Liver (tissue), 9 donors: ENCODE data around the gene MALAT1. TPM values are rescaled to one million over a fixed set of nuclear protein-coding genes. Genes with fewer than 3 reads are reported as not detected.
A peak's percentile ranks its signal among the peaks of the same experiment; 100 is the strongest.
"Not testable (repeated sequence)": the region's sequence is repeated elsewhere in the genome, so short reads cannot be mapped to it uniquely, and the experiment has no call there.

Experiments
- DNase-seq: peaks from one replicate; pipeline ENCODE4 v3.0.0-alpha.2; 2017; ENCODE audit warnings: low spot score
- H3K27ac ChIP-seq, 2 donors: one replicate each; pipeline ENCODE4 v1.7.0; 2013; ENCODE audit warnings: inconsistent platforms in 2 of 2, low read length in 2 of 2, control low read depth in 1 of 2, low read depth in 1 of 2, mild to moderate bottlenecking in 1 of 2
- H3K27me3 ChIP-seq, 4 donors: one replicate each; pipeline versions ENCODE4 v1.6.1 to v1.7.0; 2013; ENCODE audit warnings: low read length in 3 of 4, inconsistent platforms in 1 of 4, mild to moderate bottlenecking in 1 of 4, moderate library complexity in 1 of 4; ENCODE audit not compliant: control insufficient read depth in 4 of 4, insufficient read depth in 4 of 4
- H3K36me3 ChIP-seq, 4 donors: one replicate each; pipeline versions ENCODE4 v1.6.1 to v1.7.0; 2013; ENCODE audit warnings: low read length in 3 of 4, mild to moderate bottlenecking in 3 of 4, low read depth in 1 of 4, moderate library complexity in 1 of 4; ENCODE audit not compliant: control insufficient read depth in 4 of 4, insufficient read depth in 3 of 4
- H3K4me1 ChIP-seq, 4 donors: one replicate each; pipeline versions ENCODE4 v1.6.1 to v1.7.0; 2013; ENCODE audit warnings: low read length in 3 of 4, mild to moderate bottlenecking in 3 of 4, moderate library complexity in 1 of 4; ENCODE audit not compliant: control insufficient read depth in 4 of 4, insufficient read depth in 4 of 4
- H3K4me3 ChIP-seq, 3 donors: one replicate each; pipeline versions ENCODE4 v1.6.1 to v1.7.0; 2013; ENCODE audit warnings: low read length in 3 of 3, control low read depth in 1 of 3, low read depth in 1 of 3, mild to moderate bottlenecking in 1 of 3
- H3K9ac ChIP-seq, 2 donors: one replicate each; pipeline ENCODE4 v1.7.0; 2013; ENCODE audit warnings: low read length in 2 of 2, mild to moderate bottlenecking in 2 of 2, moderate library complexity in 2 of 2, control low read depth in 1 of 2, low read depth in 1 of 2
- H3K9me3 ChIP-seq, 4 donors: one replicate each; pipeline versions ENCODE4 v1.6.1 to v1.7.0; 2013; ENCODE audit warnings: low read length in 3 of 4; ENCODE audit not compliant: control insufficient read depth in 4 of 4
- ATF3 ChIP-seq: IDR thresholded peaks from 2 replicates; pipeline ENCODE4 v1.6.1; 2016; ENCODE audit warnings: antibody characterized with exemption
- CTCF ChIP-seq: fragments of 150-350 bp; IDR thresholded peaks from 2 replicates; pipeline ENCODE4 v1.5.1; 2017; ENCODE audit warnings: improper control_type of control experiment, low read depth, low read length; ENCODE audit not compliant: missing input control
- EGR1 ChIP-seq, 2 donors: IDR thresholded peaks; 2 replicates each; pipeline ENCODE4 v1.6.1; 2016 to 2018; ENCODE audit warnings: antibody characterized with exemption in 2 of 2, low read depth in 2 of 2
- FOXA1 ChIP-seq: IDR thresholded peaks from 2 replicates; pipeline ENCODE4 v1.6.1; 2016; ENCODE audit warnings: antibody characterized with exemption
- FOXA2 ChIP-seq: IDR thresholded peaks from 2 replicates; pipeline ENCODE4 v1.6.1; 2016; ENCODE audit warnings: antibody characterized with exemption
- GABPA ChIP-seq, 2 donors: IDR thresholded peaks in 1 of 2; conservative IDR thresholded peaks in 1 of 2; 2 replicates each; pipeline ENCODE4 v1.6.1; 2016; ENCODE audit warnings: antibody characterized with exemption in 2 of 2, mild to moderate bottlenecking in 1 of 2, moderate library complexity in 1 of 2
- HNF4A ChIP-seq, 2 donors: conservative IDR thresholded peaks; 2 replicates each; pipeline ENCODE4 v1.6.1; 2016; ENCODE audit warnings: antibody characterized with exemption in 2 of 2, mild to moderate bottlenecking in 2 of 2
- HNF4G ChIP-seq: IDR thresholded peaks from 2 replicates; pipeline ENCODE4 v1.6.1; 2016; ENCODE audit warnings: antibody characterized with exemption
- JUND ChIP-seq, 2 donors: IDR thresholded peaks; 2 replicates each; pipeline ENCODE4 v1.6.1; 2016; ENCODE audit warnings: antibody characterized with exemption in 2 of 2
- MAX ChIP-seq: IDR thresholded peaks from 2 replicates; pipeline ENCODE4 v1.6.1; 2016; ENCODE audit warnings: antibody characterized with exemption
- NR2F2 ChIP-seq: IDR thresholded peaks from 2 replicates; pipeline ENCODE4 v1.6.1; 2016; ENCODE audit warnings: antibody characterized with exemption
- RAD21 ChIP-seq, 2 donors: IDR thresholded peaks; 2 replicates each; pipeline ENCODE4 v1.6.1; 2016; ENCODE audit warnings: antibody characterized with exemption in 2 of 2, mild to moderate bottlenecking in 2 of 2
- REST ChIP-seq: IDR thresholded peaks from 2 replicates; pipeline ENCODE4 v1.6.1; 2016; ENCODE audit warnings: antibody characterized with exemption, mild to moderate bottlenecking
- RXRA ChIP-seq, 2 donors: IDR thresholded peaks; 2 replicates each; pipeline ENCODE4 v1.6.1; 2017 to 2018; ENCODE audit warnings: antibody characterized with exemption in 2 of 2, mild to moderate bottlenecking in 1 of 2
- SP1 ChIP-seq: IDR thresholded peaks from 2 replicates; pipeline ENCODE4 v1.6.1; 2018; ENCODE audit warnings: antibody characterized with exemption, mild to moderate bottlenecking
- TAF1 ChIP-seq: conservative IDR thresholded peaks from 2 replicates; pipeline ENCODE4 v1.6.1; 2016; ENCODE audit warnings: antibody characterized with exemption, mild to moderate bottlenecking
- YY1 ChIP-seq: IDR thresholded peaks from 2 replicates; pipeline ENCODE4 v1.6.1; 2016; ENCODE audit warnings: antibody characterized with exemption, mild to moderate bottlenecking
- ZBTB33 ChIP-seq: IDR thresholded peaks from 2 replicates; pipeline ENCODE4 v1.6.1; 2016; ENCODE audit warnings: antibody characterized with exemption
- WGBS: extraction: QIAGEN DNeasy Blood & Tissue Kit; methylation state at CpG from one replicate; pipeline ENCODE4 v1.1.7; 2013; 5-methylcytosine and 5-hydroxymethylcytosine counted together
- polyA plus RNA-seq, 2 donors: library from polyadenylated mRNA; stranded (reverse) in 1 of 2; unstranded in 1 of 2; fragments of 200-250 nt in 1 of 2; fragments of >200 nt in 1 of 2; fragmentation: Nextera tagmentation in 1 of 2; extraction: Ambion mirVana in 1 of 2; gene quantifications; one replicate each; pipeline versions ENCODE4 v1.2.1 to v1.2.3, GENCODE V29; 2013 to 2015
- total RNA-seq, 2 donors: library from RNA; depleted of rRNA; stranded (reverse); fragments of >200 nt; gene quantifications; one replicate each; pipeline ENCODE4 v1.2.3, GENCODE V29; 2014
- donor health status: healthy.
- donor health status: healthy.
- donor health status: healthy.
- donor health status: healthy.
- donor health status: healthy.

Gene MALAT1
- total and polyA plus RNA-seq, 4 donors, result 11.9 to 8,306 (median 3,778) TPM

GRCh38 chr11:65471447-65471891 lies 27.4 kb upstream of the MALAT1 start:
- Histone ChIP-seq H3K9ac (peak overlapping the region in 1 of 2 donors; percentile 5), H3K27me3 (no peaks in the 10 kb centered on the region), H3K9me3 (no peaks in the 10 kb centered on the region), H3K27ac (peak overlapping the region; percentile 68 to 84), H3K4me3 (no peak overlapping the region), H3K36me3 (no peaks in the 10 kb centered on the region), H3K4me1 (peaks cover 0 to 22% (median 13%) of the 10 kb centered on the region in 4 donors)
- WGBS, result 64% methylated on average over 8 of the region's 8 CpGs
- TF ChIP-seq YY1 (no peak), MAX (no peak), EGR1 (IDR thresholded peaks at IDR 0.05; ENCODE audit: low read depth in 2 of 2) (no peak), JUND (IDR thresholded peaks at IDR 0.05) (no peak), SP1 (no peak), ZBTB33 (no peak), FOXA1 (no peak), REST (no peak), NR2F2 (no peak), FOXA2 (no peak), RAD21 (IDR thresholded peaks at IDR 0.05) (peak; percentile 63 to 77), CTCF (peak; percentile 48), RXRA (IDR thresholded peaks at IDR 0.05) (no peak), HNF4G (no peak), HNF4A (conservative IDR thresholded peaks at IDR 0.05) (peak in 1 of 2 donors; percentile 22), ATF3 (no peak), GABPA (IDR thresholded peaks at IDR 0.05 in 1 of 2, conservative IDR thresholded peaks at IDR 0.05 in 1 of 2) (no peak), TAF1 (no peak)
- no peak for DNase-seq

GRCh38 chr11:65472588-65473277 lies 26.1 kb upstream of the MALAT1 start:
- DNase-seq, H3K4me3 ChIP-seq, H3K27me3 ChIP-seq, H3K9me3 ChIP-seq, H3K36me3 ChIP-seq, H3K9ac ChIP-seq: not testable (repeated sequence)
- Histone ChIP-seq H3K4me1 (peaks cover 0 to 21% (median 13%) of the 10 kb centered on the region in 4 donors), H3K27ac (peak overlapping the region; percentile 12 to 13)
- 89% methylated on average over 14 of the region's 14 CpGs for WGBS
